HepG2 (cell line): Measurements from ENCODE around the gene ZBP1. TPM values are rescaled to one million over a fixed set of nuclear protein-coding genes. Genes with fewer than 3 reads are reported as not detected.
A peak's percentile ranks its signal among the peaks of the same experiment; 100 is the strongest.

ENCODE experiments used
- BRCA1 ChIP-seq: sonication (generic); formaldehyde crosslinking; IDR thresholded peaks from 2 replicates; pipeline ENCODE4 v1.4.0; 2020; ENCODE audit warnings: missing genetic modification reagents
- CBFB ChIP-seq: sonication (generic); formaldehyde crosslinking; IDR thresholded peaks from 2 replicates; pipeline ENCODE4 v1.4.0; 2020; ENCODE audit warnings: missing genetic modification reagents
- CENPX ChIP-seq: sonication (generic); formaldehyde crosslinking; IDR thresholded peaks from 2 replicates; pipeline ENCODE4 v1.9.0; 2021; ENCODE audit warnings: mild to moderate bottlenecking, missing genetic modification reagents, moderate library complexity
- CHD4 ChIP-seq: fragments of 200-600 bp; sonication (generic); IDR thresholded peaks from 2 replicates; pipeline ENCODE4 v1.7.0; 2017; ENCODE audit warnings: mild to moderate bottlenecking, low read length, borderline replicate concordance
- FOXP1 ChIP-seq, 2 experiments: fragments of 450-650 bp in 1 of 2; IDR thresholded peaks; 2 replicates each; pipeline ENCODE4 v1.6.1; 2017 to 2018; ENCODE audit warnings: antibody characterized with exemption in 1 of 2
- HNF4G ChIP-seq, 2 experiments: sonication (generic) in 1 of 2; formaldehyde crosslinking in 1 of 2; IDR thresholded peaks; 2 replicates each; pipeline versions ENCODE4 v1.4.0 to v1.6.1; 2011 to 2020; ENCODE audit warnings: borderline replicate concordance in 2 of 2, low read depth in 2 of 2, mild to moderate bottlenecking in 2 of 2, low read length in 1 of 2, missing genetic modification reagents in 1 of 2, moderate library complexity in 1 of 2
- MED8 ChIP-seq: sonication (generic); formaldehyde crosslinking; IDR thresholded peaks from 2 replicates; pipeline ENCODE4 v1.8.1; 2023; ENCODE audit warnings: mild to moderate bottlenecking, missing genetic modification reagents; ENCODE audit not compliant: insufficient replicate concordance
- NFYC ChIP-seq: IDR thresholded peaks from 2 replicates; pipeline ENCODE4 v1.6.1; 2016; ENCODE audit warnings: missing genetic modification reagents, missing compliant biosample characterization
- PBX3 ChIP-seq: sonication (generic); formaldehyde crosslinking; IDR thresholded peaks from 2 replicates; pipeline ENCODE4 v1.8.1; 2023; ENCODE audit warnings: missing genetic modification reagents, inconsistent platforms, borderline replicate concordance
- PHB2 ChIP-seq: fragments of 450-650 bp; IDR thresholded peaks from 2 replicates; pipeline ENCODE4 v1.6.1; 2018; ENCODE audit not compliant: partially characterized antibody
- SAP130 ChIP-seq: IDR thresholded peaks from 2 replicates; pipeline ENCODE4 v1.6.1; 2016; ENCODE audit warnings: low read depth
- SKI ChIP-seq: fragments of 450-650 bp; IDR thresholded peaks from one replicate; pipeline ENCODE4 v1.6.1; 2018; ENCODE audit warnings: mild to moderate bottlenecking; ENCODE audit not compliant: partially characterized antibody
- SMAD1 ChIP-seq: sonication (generic); formaldehyde crosslinking; IDR thresholded peaks from 2 replicates; pipeline ENCODE4 v1.4.0; 2020; ENCODE audit warnings: missing genetic modification reagents, low read depth, mild to moderate bottlenecking, borderline replicate concordance
- SRY ChIP-seq: sonication (generic); formaldehyde crosslinking; IDR thresholded peaks from 2 replicates; pipeline ENCODE4 v1.8.0; 2022; ENCODE audit warnings: mild to moderate bottlenecking, missing genetic modification reagents
- ZFP36L1 ChIP-seq: sonication (generic); formaldehyde crosslinking; IDR thresholded peaks from 2 replicates; pipeline ENCODE4 v1.8.0; 2022; ENCODE audit warnings: mild to moderate bottlenecking, missing genetic modification reagents, moderate library complexity
- ZNF24 ChIP-seq: fragments of 450-650 bp; IDR thresholded peaks from 2 replicates; pipeline ENCODE4 v1.6.1; 2017; ENCODE audit warnings: antibody characterized with exemption, mild to moderate bottlenecking
- ZNF337 ChIP-seq: sonication (generic); formaldehyde crosslinking; IDR thresholded peaks from 2 replicates; pipeline ENCODE4 v1.5.1; 2020; ENCODE audit warnings: missing genetic modification reagents, low read depth, mild to moderate bottlenecking, borderline replicate concordance
- ZNF609 ChIP-seq: sonication (generic); formaldehyde crosslinking; IDR thresholded peaks from 2 replicates; pipeline ENCODE4 v1.4.0; 2020; ENCODE audit warnings: mild to moderate bottlenecking, missing genetic modification reagents, borderline replicate concordance
- ZNF678 ChIP-seq: sonication (generic); formaldehyde crosslinking; IDR thresholded peaks from 2 replicates; pipeline ENCODE4 v1.4.0; 2020; ENCODE audit warnings: mild to moderate bottlenecking, missing genetic modification reagents
- ZNF710 ChIP-seq: sonication (generic); formaldehyde crosslinking; IDR thresholded peaks from 2 replicates; pipeline ENCODE4 v1.5.0; 2020; ENCODE audit warnings: mild to moderate bottlenecking, missing genetic modification reagents, borderline replicate concordance
- ZNF781 ChIP-seq: sonication (generic); formaldehyde crosslinking; IDR thresholded peaks from 2 replicates; pipeline ENCODE4 v1.5.1; 2020; ENCODE audit warnings: borderline replicate concordance, mild to moderate bottlenecking, missing genetic modification reagents; ENCODE audit errors: not compliant biosample characterization
- polyA plus RNA-seq, 8 experiments: library from polyadenylated mRNA; depleted of rRNA in 3 of 8; stranded (reverse) in 7 of 8; unstranded in 1 of 8; fragments of >200 nt; fragmentation: Illumina TruSeq in 4 of 8; extraction: Trizol in 4 of 8; gene quantifications; 2 replicates each; pipeline versions ENCODE4 v1.2.1 to v1.2.3, GENCODE V29; 2011 to 2016; ENCODE audit warnings: low read depth in 4 of 8, missing spikeins in 1 of 8, mixed read lengths in 1 of 8; ENCODE audit not compliant: insufficient read depth in 1 of 8
- total RNA-seq, 5 experiments: library from RNA; depleted of rRNA; stranded (reverse); fragments of >200 nt; fragmentation: Illumina TruSeq; extraction: Trizol; gene quantifications; 2 replicates each; pipeline ENCODE4 v1.2.3, GENCODE V29; 2016; ENCODE audit warnings: low read depth in 1 of 5

Gene ZBP1
- total and polyA plus RNA-seq, 2 of the 13 experiments (the other 11 are each of a cell fraction or from before 2014, with no cell fraction given) = not detected

- TF ChIP-seq ZNF609 (CRISPR knock-in tag) (peak; percentile 74; the same call in 1 of the 2 replicates), FOXP1 (IDR thresholded peaks at IDR 0.05) (no peak), FOXP1 (CRISPR knock-in tag; IDR thresholded peaks at IDR 0.05) (peak; percentile 66), ZFP36L1 (0 out of 2 replicates have a peak, but pooled peaks have one; percentile 61), MED8 (CRISPR knock-in tag) (no peak), PHB2 (no peak), ZNF24 (no peak), ZNF678 (CRISPR knock-in tag) (no peak), CENPX (CRISPR knock-in tag) (no peak), BRCA1 (CRISPR knock-in tag) (0 out of 2 replicates have a peak, but pooled peaks have one; percentile 46), ZNF710 (CRISPR knock-in tag) (no peak), SMAD1 (CRISPR knock-in tag) (no peak), NFYC (no peak), CBFB (CRISPR knock-in tag) (no peak), PBX3 (CRISPR knock-in tag) (no peak), SKI (peak; percentile 41), ZNF337 (CRISPR knock-in tag) (no peak), CHD4 (no peak), HNF4G (IDR thresholded peaks at IDR 0.05; ENCODE audit: borderline replicate concordance, low read depth, low read length) (peak; percentile 88), HNF4G (CRISPR knock-in tag; IDR thresholded peaks at IDR 0.05; ENCODE audit: borderline replicate concordance, low read depth) (peak; percentile 68; the same call in 1 of the 2 replicates), ZNF781 (no peak), SRY (no peak), SAP130 (CRISPR knock-in tag) (peak; percentile 52)
Observed at GRCh38 chr20:57586370-57586793, 33.8 kb downstream of the ZBP1 start (continued).
